ENCODE data around the gene USH1G.

Gene USH1G

DNA sequence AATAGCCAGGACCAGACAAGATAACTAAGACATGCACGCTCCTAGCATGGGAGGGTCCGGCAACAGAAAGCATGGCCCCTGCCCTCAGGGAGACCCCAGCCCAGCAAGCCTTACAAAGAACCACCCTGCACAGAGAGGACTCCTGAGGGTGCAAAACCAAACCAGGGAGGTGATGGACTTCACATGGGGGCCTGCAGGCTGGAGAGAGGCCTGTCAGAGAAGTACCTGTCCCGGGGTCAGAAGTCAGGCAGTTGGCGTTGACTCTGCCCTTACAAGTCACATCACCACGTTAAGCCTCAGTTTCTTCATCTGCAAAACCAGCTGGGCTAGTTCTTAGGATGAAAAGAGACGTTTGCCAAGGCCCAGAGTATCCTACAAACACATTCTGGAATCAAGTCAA lies 5.7 kb upstream of the USH1G start:
- Histone ChIP-seq H2BK120ac (ENCODE audit: insufficient read depth, low read length, poor library complexity) (no peak overlapping the region), H3K4ac (ENCODE audit: low read depth, low read length) (no peak overlapping the region), H3K4me2 (ENCODE audit: low read length) (no peak overlapping the region), H3K9ac (ENCODE audit: low read length) (no peak overlapping the region), H3K4me3 (ENCODE audit: low read depth, low read length) (no peak overlapping the region), H3K27ac (ENCODE audit: low read depth, low read length) (no peak overlapping the region), H3K14ac (ENCODE audit: low read length) (no peak overlapping the region), H3K36me3 (ENCODE audit: control insufficient read depth in 1 of 2, insufficient read depth in 2 of 2, low read length in 2 of 2) (no peaks in the 10 kb centered on the region), H3K23ac (ENCODE audit: low read length) (no peak overlapping the region), H2AK5ac (ENCODE audit: low read length) (no peak overlapping the region), H4K8ac (ENCODE audit: low read depth, low read length) (no peak overlapping the region), H3K9me3 (ENCODE audit: insufficient read depth, low read depth, low read length) (peaks cover 11% of the 10 kb centered on the region), H3K79me2 (ENCODE audit: control insufficient read depth, insufficient read depth, low read length, poor library complexity) (no peaks in the 10 kb centered on the region), H3K79me1 (ENCODE audit: low read length) (no peaks in the 10 kb centered on the region), H3K18ac (ENCODE audit: low read length) (no peak overlapping the region), H2AFZ (ENCODE audit: insufficient read depth, low read length, poor library complexity) (no peak overlapping the region), H4K91ac (ENCODE audit: low read depth, low read length) (no peak overlapping the region), H3K27me3 (ENCODE audit: insufficient read depth, low read length) (peaks cover 25% of the 10 kb centered on the region), H3K4me1 (ENCODE audit: control insufficient read depth in 1 of 2, insufficient read depth in 2 of 2, low read length in 2 of 2) (no peaks in the 10 kb centered on the region), H2BK5ac (ENCODE audit: low read depth, low read length, poor library complexity) (no peak overlapping the region), H4K12ac (ENCODE audit: low read depth, low read length) (no peak overlapping the region), H2BK12ac (ENCODE audit: low read length) (no peak overlapping the region)
- DNase-seq: no peak
- WGBS (ENCODE audit: extremely low coverage, insufficient coverage, insufficient read length): no CpG with 5 or more reads among the region's 6 CpGs

GRCh38 chr17:74925242-74925641 lies 2.2 kb upstream of the USH1G start:
- no peak overlapping the region for H2AFZ ChIP-seq (ENCODE audit: insufficient read depth, low read length, poor library complexity)
- H3K18ac ChIP-seq (ENCODE audit: low read length): no peak overlapping the region
- H3K4ac ChIP-seq (ENCODE audit: low read depth, low read length): no peak overlapping the region
- no peak overlapping the region for H3K27ac ChIP-seq (ENCODE audit: low read depth, low read length)
- no CpG with 5 or more reads among the region's 3 CpGs for WGBS (ENCODE audit: extremely low coverage, insufficient coverage, insufficient read length)
- H3K36me3 ChIP-seq (ENCODE audit: control insufficient read depth in 1 of 2, insufficient read depth in 2 of 2, low read length in 2 of 2): no peaks in the 10 kb centered on the region
- no peak overlapping the region for H4K91ac ChIP-seq (ENCODE audit: low read depth, low read length)
- H3K4me2 ChIP-seq (ENCODE audit: low read length): no peak overlapping the region
- no peak overlapping the region for H3K9ac ChIP-seq (ENCODE audit: low read length)
- peaks cover 34% of the 10 kb centered on the region for H3K27me3 ChIP-seq (ENCODE audit: insufficient read depth, low read length)
- H2BK5ac ChIP-seq (ENCODE audit: low read depth, low read length, poor library complexity): no peak overlapping the region
- no peaks in the 10 kb centered on the region for H3K4me1 ChIP-seq (ENCODE audit: control insufficient read depth in 1 of 2, insufficient read depth in 2 of 2, low read length in 2 of 2)
- peaks cover 13% of the 10 kb centered on the region for H3K9me3 ChIP-seq (ENCODE audit: insufficient read depth, low read depth, low read length)
- no peak overlapping the region for H3K23ac ChIP-seq (ENCODE audit: low read length)
- no peak overlapping the region for H2BK120ac ChIP-seq (ENCODE audit: insufficient read depth, low read length, poor library complexity)
- no peak overlapping the region for H2BK12ac ChIP-seq (ENCODE audit: low read length)
- no peak overlapping the region for H2AK5ac ChIP-seq (ENCODE audit: low read length)
- H3K79me2 ChIP-seq (ENCODE audit: control insufficient read depth, insufficient read depth, low read length, poor library complexity): no peaks in the 10 kb centered on the region
- H4K8ac ChIP-seq (ENCODE audit: low read depth, low read length): no peak overlapping the region
- no peak overlapping the region for H3K4me3 ChIP-seq (ENCODE audit: low read depth, low read length)
- no peak for DNase-seq
- no peak overlapping the region for H3K14ac ChIP-seq (ENCODE audit: low read length)
- H3K79me1 ChIP-seq (ENCODE audit: low read length): no peaks in the 10 kb centered on the region
- H4K12ac ChIP-seq (ENCODE audit: low read depth, low read length): no peak overlapping the region

GRCh38 chr17:74924250-74924948 lies 1.3 kb upstream of the USH1G start, which contains the start of gene OTOP2:
TSS of gene OTOP2 (plus strand) at chr17:74924273. CDS start at chr17:74924633, 360 bp downstream.
- no peak within 1 kb of the TSS for H3K27ac ChIP-seq (ENCODE audit: low read depth, low read length)
- peaks cover 13% of the 10 kb centered on the region for H3K9me3 ChIP-seq (ENCODE audit: insufficient read depth, low read depth, low read length)
- H2BK12ac ChIP-seq (ENCODE audit: low read length): no peak within 1 kb of the TSS
- H3K36me3 ChIP-seq (ENCODE audit: control insufficient read depth in 1 of 2, insufficient read depth in 2 of 2, low read length in 2 of 2): no peaks in the 10 kb centered on the region
- H3K27me3 ChIP-seq (ENCODE audit: insufficient read depth, low read length): peaks cover 34% of the 10 kb centered on the region
- DNase-seq: peak in 1 of 2 donors; percentile 9
- no peak within 1 kb of the TSS for H2AFZ ChIP-seq (ENCODE audit: insufficient read depth, low read length, poor library complexity)
- no peak within 1 kb of the TSS for H3K4me3 ChIP-seq (ENCODE audit: low read depth, low read length)
- H3K4me2 ChIP-seq (ENCODE audit: low read length): peak within 1 kb of the TSS; percentile 48
- H3K18ac ChIP-seq (ENCODE audit: low read length): no peak within 1 kb of the TSS
- WGBS (ENCODE audit: extremely low coverage, insufficient coverage, insufficient read length): no CpG with 5 or more reads among the region's 54 CpGs
- H2BK120ac ChIP-seq (ENCODE audit: insufficient read depth, low read length, poor library complexity): no peak within 1 kb of the TSS
- H2AK5ac ChIP-seq (ENCODE audit: low read length): no peak within 1 kb of the TSS
- H3K14ac ChIP-seq (ENCODE audit: low read length): no peak within 1 kb of the TSS
- H3K9ac ChIP-seq (ENCODE audit: low read length): no peak within 1 kb of the TSS
- no peaks in the 10 kb centered on the region for H3K79me2 ChIP-seq (ENCODE audit: control insufficient read depth, insufficient read depth, low read length, poor library complexity)
- H3K4ac ChIP-seq (ENCODE audit: low read depth, low read length): no peak within 1 kb of the TSS
- H4K8ac ChIP-seq (ENCODE audit: low read depth, low read length): no peak within 1 kb of the TSS
- H3K79me1 ChIP-seq (ENCODE audit: low read length): no peaks in the 10 kb centered on the region
- no peak within 1 kb of the TSS for H2BK5ac ChIP-seq (ENCODE audit: low read depth, low read length, poor library complexity)
- H4K12ac ChIP-seq (ENCODE audit: low read depth, low read length): no peak within 1 kb of the TSS
- H3K23ac ChIP-seq (ENCODE audit: low read length): no peak within 1 kb of the TSS
- H4K91ac ChIP-seq (ENCODE audit: low read depth, low read length): no peak within 1 kb of the TSS
- H3K4me1 ChIP-seq (ENCODE audit: control insufficient read depth in 1 of 2, insufficient read depth in 2 of 2, low read length in 2 of 2): no peaks in the 10 kb centered on the region

DNA sequence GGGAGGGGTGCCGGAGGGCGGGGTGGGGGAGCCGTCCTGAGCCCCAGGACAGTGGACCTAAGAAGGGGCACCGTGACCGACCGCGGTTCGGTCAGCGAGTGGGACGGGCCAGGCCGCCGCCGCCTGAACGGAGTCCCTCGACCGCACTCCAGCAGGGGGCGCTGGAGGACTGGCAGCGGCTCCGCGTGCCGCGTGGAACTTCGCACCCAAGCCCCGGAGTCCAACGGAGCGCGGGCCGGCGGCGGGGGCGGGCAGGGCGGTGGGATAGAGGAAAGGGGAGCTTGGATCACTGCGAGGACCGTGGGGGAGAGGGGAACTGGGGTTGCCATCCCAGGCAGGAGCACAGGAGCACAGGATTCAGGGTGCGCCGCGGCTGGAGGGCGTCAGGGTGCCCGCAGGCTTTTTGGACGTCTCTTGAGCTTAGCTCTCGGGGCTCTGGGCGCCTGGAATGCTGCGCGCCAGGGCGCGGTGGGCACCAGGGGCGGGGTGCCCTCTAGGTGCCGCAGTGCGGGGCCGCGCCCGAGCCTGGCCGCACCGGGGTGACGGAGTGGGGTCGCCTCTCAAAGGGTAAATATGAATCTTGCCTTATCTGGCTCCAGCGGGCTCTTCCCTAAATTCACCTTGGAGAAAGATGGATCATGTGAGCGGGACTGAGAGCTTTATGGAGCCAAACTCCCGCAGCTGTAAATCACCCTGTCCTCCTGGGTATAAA lies 639 bp upstream of the USH1G start:
- Histone ChIP-seq H3K36me3 (ENCODE audit: control insufficient read depth in 1 of 2, insufficient read depth in 2 of 2, low read length in 2 of 2) (no peaks in the 10 kb centered on the region), H3K14ac (ENCODE audit: low read length) (no peak overlapping the region), H4K91ac (ENCODE audit: low read depth, low read length) (no peak overlapping the region), H3K18ac (ENCODE audit: low read length) (no peak overlapping the region), H2BK12ac (ENCODE audit: low read length) (no peak overlapping the region), H2BK5ac (ENCODE audit: low read depth, low read length, poor library complexity) (no peak overlapping the region), H3K79me2 (ENCODE audit: control insufficient read depth, insufficient read depth, low read length, poor library complexity) (no peaks in the 10 kb centered on the region), H3K23ac (ENCODE audit: low read length) (no peak overlapping the region), H2AK5ac (ENCODE audit: low read length) (no peak overlapping the region), H2BK120ac (ENCODE audit: insufficient read depth, low read length, poor library complexity) (no peak overlapping the region), H3K4ac (ENCODE audit: low read depth, low read length) (no peak overlapping the region), H2AFZ (ENCODE audit: insufficient read depth, low read length, poor library complexity) (no peak overlapping the region), H3K4me1 (ENCODE audit: control insufficient read depth in 1 of 2, insufficient read depth in 2 of 2, low read length in 2 of 2) (no peaks in the 10 kb centered on the region), H3K79me1 (ENCODE audit: low read length) (no peaks in the 10 kb centered on the region), H3K4me3 (ENCODE audit: low read depth, low read length) (no peak overlapping the region), H4K12ac (ENCODE audit: low read depth, low read length) (no peak overlapping the region), H3K9me3 (ENCODE audit: insufficient read depth, low read depth, low read length) (peaks cover 13% of the 10 kb centered on the region), H3K4me2 (ENCODE audit: low read length) (peak overlapping the region; percentile 48), H3K9ac (ENCODE audit: low read length) (no peak overlapping the region), H3K27ac (ENCODE audit: low read depth, low read length) (no peak overlapping the region), H4K8ac (ENCODE audit: low read depth, low read length) (no peak overlapping the region), H3K27me3 (ENCODE audit: insufficient read depth, low read length) (peaks cover 34% of the 10 kb centered on the region)
- no CpG with 5 or more reads among the region's 59 CpGs for WGBS (ENCODE audit: extremely low coverage, insufficient coverage, insufficient read length)
- DNase-seq: peak; percentile 36 to 81

Data from trophoblast cell (in vitro differentiated cells and primary cell).